ENCODE results near the gene CD83.
"Not testable (repeated sequence)": the region's sequence is repeated elsewhere in the genome, so short reads cannot be mapped to it uniquely, and the experiment has no call there.

The CD83 gene

DNA sequence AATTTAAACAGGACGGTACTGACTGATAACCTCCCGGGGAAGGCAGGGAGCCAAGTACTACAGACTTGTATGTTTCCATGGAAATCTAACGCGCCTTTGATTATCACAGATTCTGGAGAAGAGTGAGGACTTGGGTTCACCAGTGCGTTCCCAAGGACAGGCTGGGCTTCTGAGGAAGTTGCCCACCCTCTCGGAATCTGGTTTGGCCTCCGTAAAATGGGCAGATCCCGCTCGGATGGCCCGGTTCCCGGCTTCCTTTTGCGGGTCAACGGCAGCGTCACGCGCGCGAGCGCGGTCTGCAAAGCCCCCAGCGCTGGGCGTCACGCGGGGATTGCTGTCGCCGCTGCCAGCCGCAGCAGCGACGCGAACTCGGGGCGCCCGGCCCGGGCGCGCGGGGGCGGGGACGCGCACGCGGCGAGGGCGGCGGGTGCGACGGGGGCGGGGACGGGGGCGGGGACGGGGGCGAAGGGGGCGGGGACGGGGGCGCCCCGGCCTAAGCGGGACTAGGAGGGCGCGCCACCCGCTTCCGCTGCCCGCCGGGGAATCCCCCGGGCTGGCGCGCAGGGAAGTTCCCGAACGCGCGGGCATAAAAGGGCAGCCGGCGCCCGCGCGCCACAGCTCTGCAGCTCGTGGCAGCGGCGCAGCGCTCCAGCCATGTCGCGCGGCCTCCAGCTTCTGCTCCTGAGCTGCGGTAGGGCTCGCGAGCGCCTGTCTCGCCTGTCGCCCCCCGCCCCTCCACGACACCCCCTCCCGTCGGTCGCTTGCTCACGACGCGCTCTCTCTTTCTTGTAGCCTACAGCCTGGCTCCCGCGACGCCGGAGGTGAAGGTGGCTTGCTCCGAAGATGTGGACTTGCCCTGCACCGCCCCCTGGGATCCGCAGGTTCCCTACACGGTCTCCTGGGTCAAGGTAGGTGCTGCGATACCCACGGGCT is at the start of gene CD83:
Gene CD83 (plus strand): TSS at position 615 of the 933 bp plus-strand sequence. CDS start 40 bp downstream, at position 655.
- no peak for DNase-seq

DNA sequence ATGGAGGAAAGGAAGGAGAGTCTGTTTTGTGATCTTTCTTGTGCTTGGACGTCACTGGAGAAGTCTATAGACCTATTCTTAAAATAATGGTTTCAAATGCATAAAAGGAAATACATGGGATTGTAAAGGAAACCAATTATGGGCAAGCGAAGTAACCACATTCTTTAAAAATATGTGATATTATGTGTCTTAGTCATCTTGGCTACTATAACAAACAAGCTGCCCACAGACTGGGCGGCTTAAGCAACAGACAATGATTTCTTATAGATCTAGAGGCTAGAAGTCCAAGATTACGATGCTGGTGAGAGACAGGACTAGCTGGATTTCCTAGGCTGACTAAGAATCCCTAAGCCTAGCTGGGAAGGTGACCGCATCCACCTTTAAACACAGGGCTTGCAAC is 49.4 kb upstream of the CD83 start:
- DNase-seq = no peak

- no peak for DNase-seq
Observed at GRCh38 chr6:14068623-14069022, 48.9 kb upstream of the CD83 start.

DNA sequence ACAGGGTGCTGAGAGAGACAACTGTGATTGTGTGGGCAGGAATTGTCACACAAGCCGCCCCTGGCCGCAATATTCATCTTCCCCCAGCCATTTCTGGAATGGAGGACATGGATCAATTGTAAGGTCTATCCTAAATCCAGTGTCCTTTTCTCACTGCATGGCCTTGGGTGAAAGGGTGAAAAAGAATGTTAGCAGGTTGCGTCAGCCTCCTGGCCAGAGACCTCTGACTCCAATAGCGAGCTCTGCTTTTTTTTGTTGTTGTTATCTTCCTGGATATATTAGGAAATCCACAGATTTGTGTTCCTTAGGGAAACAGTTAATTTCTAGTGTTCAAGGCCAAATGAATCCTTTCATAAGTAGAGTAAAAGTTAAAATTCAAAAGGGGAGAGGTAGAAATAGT is 47.1 kb upstream of the CD83 start:
- no peak for DNase-seq

GRCh38 chr6:14072084-14072483 is 45.5 kb upstream of the CD83 start:
- DNase-seq = no peak

- not testable (repeated sequence) for DNase-seq
Observed at GRCh38 chr6:14073561-14074354, 43.8 kb upstream of the CD83 start.

- DNase-seq = no peak
Observed at GRCh38 chr6:14074476-14075094, 43.0 kb upstream of the CD83 start.

DNA sequence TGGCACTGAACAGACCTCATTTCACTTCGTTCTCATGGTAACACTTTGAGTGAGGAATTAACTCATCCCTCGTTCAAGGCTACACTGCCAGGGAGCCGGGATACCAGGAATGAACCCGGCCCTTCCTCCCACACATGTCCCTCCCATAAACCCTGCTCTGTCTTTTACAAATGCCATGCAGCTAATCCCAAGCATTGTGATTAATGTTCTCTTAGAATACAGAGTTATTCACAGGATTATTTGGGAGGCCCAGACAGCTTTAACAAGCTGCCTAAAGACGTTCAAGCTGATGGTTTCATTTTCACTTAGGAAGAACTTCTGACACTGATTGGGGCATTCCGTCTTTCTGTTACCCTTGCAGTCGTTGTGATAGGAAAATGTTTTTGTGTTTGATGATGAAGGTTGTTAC is 42.5 kb upstream of the CD83 start:
- no peak for DNase-seq

DNA sequence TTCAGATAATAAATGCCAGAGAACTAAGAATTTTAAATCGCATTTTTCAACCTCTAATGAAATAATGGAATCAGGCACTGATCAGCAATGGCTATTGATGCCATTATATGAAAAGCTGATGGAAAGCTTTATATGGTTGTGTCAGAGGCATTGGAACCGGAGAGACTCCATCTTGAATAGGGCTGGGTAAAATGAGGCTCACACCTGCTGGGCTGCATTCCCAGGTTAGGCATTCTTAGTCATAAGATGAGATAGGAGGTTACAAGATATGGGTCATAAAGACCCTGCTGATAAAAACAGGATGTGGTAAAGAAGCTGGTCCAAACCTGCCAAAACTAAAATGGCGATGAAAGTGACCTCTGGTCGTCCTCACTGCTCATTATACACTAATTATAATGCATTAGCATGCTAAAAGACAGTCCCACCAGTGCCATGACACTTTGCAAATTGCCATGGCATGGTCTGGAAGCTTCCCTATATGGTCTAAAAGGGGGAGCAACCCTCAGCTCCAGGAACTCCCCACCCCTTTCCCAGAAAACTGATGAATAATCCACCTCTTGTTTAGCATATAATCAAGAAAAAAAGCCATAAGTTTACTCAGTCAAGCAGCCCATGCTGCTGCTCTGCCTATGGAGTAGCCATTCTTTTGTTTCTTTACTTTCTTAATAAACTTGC is 40.2 kb upstream of the CD83 start:
- no peak for DNase-seq

DNA sequence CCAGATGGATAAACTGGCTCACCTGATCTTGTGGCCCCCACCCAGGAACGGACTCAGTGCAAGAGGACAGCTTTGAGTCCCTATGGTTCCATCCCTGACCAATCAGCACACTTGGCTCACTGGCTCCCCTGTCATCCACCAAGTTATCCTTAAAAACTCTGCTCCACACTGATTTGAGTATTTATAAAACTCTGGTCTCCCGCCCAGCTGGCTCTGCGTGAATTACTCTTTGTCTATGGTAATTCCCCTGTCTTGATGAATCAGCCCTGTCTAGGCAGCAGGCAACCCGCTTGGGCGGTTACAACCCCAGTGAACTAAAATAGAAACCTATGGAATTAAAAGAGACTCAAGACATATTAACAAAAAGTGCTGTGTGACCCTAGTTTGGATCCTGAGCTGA is 38.1 kb upstream of the CD83 start:
- DNase-seq = no peak

- DNase-seq = no peak
Observed at GRCh38 chr6:14079971-14080370, 37.6 kb upstream of the CD83 start.

GRCh38 chr6:14081126-14081525 is 36.4 kb upstream of the CD83 start:
- DNase-seq = no peak

- DNase-seq = no peak
Observed at GRCh38 chr6:14082771-14083170, 34.8 kb upstream of the CD83 start.

- DNase-seq = no peak
Observed at GRCh38 chr6:14083262-14083661, 34.3 kb upstream of the CD83 start.

GRCh38 chr6:14083751-14084150 is 33.8 kb upstream of the CD83 start:
- DNase-seq = no peak

DNA sequence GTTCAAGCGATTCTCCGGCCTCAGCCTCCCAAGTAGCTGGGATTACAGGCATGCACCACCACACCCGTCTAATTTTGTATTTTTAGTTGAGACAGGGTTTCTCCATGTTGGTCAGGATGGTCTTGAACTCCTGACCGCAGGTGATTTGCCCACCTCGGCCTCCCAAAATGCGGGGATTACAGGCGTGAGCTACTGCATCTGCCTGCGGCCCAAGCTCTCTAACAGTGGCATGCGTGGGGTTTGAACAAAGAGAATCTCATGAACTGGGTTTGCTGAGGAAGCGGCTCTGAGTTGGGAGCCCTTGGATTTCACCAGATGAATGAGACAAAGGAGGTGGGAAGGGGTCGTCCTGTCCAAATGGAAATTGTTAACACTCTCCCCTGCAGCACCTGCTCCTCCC is 33.2 kb upstream of the CD83 start:
- DNase-seq = no peak

GRCh38 chr6:14085176-14085787 is 32.3 kb upstream of the CD83 start:
- no peak for DNase-seq

DNA sequence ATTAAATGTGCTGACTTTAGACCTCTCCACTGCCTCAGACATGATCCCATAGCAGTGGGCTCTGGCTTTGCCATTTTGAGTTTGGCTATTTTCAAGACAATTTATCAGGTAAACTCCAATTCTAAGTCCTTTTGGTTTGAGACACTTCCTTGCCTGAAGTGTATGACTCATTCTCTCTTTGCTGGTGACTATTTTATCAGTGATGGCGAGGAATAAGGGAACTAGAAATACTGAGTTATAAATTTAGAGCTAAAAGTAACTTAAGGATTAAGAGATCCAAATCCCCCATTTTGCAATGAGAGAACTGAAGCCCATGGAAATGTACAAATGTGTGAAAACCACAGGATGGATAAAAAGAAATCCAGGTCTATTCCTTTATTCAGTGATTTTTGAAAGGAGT is 30.9 kb upstream of the CD83 start:
- no peak for DNase-seq

DNA sequence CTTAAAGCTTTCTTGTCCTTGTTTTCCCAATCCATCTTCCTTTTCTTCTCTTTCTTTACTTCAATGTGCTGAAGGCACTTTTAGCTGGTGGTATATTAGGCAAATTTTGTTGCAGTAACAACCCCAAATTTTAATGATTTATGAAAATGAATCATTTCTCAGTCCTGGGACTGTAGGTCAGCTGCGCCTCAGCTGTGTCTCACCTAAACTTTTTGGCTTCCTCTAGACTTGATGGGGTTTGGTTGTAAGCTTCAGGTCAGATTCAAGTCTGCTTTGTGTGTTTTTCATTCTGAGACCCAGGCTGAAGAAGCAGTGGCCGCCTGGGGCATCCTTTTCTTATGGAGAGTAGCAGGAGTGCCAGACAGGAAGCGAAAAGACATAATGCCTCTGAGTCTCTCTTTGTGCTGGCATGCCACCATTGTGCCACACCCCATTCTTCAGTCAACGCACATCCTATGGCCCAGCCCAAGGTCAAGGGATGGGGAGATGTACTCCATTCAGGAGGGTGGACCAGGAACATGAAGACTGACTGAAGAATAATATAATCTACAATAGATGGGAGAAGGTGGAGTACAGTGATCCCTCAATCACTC is 28.9 kb upstream of the CD83 start:
- no peak for DNase-seq

DNA sequence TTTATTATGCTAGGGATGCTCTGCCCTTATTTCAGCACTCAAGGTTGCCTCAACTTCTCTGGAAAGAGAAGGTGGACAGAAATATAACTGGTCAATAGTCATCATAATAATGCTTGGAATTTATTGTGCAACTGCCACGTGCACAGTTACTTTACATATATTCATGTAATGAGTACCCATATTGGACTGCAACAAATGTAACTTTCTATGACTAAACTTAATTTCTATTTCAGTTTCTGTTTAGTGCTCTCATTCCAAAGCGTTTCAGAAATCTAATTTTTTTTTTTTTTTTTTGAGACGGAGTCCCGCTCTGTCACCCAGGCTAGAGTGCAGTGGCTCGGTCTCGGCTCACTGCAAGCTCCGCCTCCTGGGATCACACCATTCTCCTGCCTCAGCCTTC is 28.3 kb upstream of the CD83 start:
- no peak for DNase-seq

DNA sequence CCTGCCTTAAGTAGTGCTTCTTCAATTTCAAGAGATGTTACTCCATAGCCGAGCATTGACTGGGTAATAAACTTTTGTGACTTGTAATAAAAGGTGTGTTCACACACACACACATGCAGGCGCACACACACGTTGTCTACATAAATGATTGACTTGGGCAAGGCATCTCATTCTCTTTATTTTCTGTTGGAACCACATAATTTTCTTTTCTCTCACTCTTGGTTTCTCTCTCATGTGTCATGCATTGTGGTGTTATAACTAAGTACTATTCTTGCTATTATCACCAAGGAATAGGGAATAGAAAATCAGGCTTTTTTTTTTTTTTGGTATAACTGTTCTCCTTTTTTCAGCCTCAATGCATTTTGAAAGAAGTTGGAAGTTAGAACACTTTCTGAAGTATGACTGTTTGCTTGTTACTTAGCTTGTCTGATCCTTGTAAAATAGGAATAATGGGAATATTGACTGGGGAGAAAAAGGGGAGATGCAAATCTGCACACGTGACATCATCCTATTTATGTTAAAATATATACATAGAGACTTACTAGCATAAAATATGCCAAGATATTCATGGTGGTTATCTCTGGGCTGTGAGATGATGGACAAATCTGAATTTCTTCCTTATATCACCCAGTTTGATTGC is 26.1 kb upstream of the CD83 start:
- DNase-seq = no peak

DNA sequence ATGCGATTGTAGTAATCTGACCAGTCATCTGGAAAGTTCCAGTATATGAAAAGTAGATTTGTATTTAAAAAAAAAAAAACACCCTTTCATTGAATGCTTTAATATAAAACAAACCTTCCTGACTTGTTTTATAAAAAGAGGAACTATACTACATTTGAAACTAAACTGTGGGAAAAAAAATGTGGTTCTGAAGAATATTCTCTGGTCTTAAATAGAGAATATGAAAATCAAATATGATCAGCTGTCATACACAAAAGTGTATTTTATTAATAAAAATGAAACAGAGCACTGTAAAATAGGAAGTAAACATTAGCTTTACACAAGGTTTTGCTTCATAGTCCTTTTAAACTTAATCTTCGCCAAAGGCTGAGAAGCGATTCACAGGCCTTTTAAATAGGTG is 25.3 kb upstream of the CD83 start:
- DNase-seq = no peak
